Nephron (organoid): Measurements from ENCODE around the gene SLITRK2.

ENCODE experiments used
- H3K27ac Mint-ChIP-seq, 3 experiments: 2 replicates each; pipeline ENCODE4 v1.8.0; 2020; ENCODE audit warnings: mixed read lengths in 3 of 3, mild to moderate bottlenecking in 2 of 3, moderate library complexity in 1 of 3
- H3K27me3 Mint-ChIP-seq: 2 replicates; pipeline ENCODE4 v1.8.0; 2021; ENCODE audit warnings: low read depth, mild to moderate bottlenecking, moderate library complexity, mixed read lengths
- H3K36me3 Mint-ChIP-seq: 2 replicates; pipeline ENCODE4 v1.8.0; 2020; ENCODE audit warnings: low read depth, mixed read lengths
- H3K4me1 Mint-ChIP-seq: 2 replicates; pipeline ENCODE4 v1.8.0; 2020; ENCODE audit warnings: mixed read lengths
- H3K4me3 Mint-ChIP-seq, 3 experiments: 2 replicates each; pipeline ENCODE4 v1.8.0; 2020; ENCODE audit warnings: mild to moderate bottlenecking in 3 of 3, mixed read lengths in 3 of 3, moderate library complexity in 2 of 3
- H3K9me3 Mint-ChIP-seq: 2 replicates; pipeline ENCODE4 v1.8.0; 2020; ENCODE audit warnings: mixed read lengths
- CTCF ChIP-seq, 3 experiments: fragments of 200-600 bp; sonication (generic); IDR thresholded peaks; one replicate each; pipeline ENCODE4 v1.5.0; 2021; ENCODE audit warnings: antibody characterized with exemption in 3 of 3; ENCODE audit not compliant: unreplicated experiment in 3 of 3

SLITRK2 gene

GRCh38 chrX:145844886-145845285, 27.3 kb downstream of the SLITRK2 start:
- Mint-ChIP-seq H3K4me3 (no peak overlapping the region), H3K27ac (no peak overlapping the region), H3K36me3 (no peaks in the 10 kb centered on the region), H3K4me1 (peaks cover 14% of the 10 kb centered on the region), H3K9me3 (peaks cover 15% of the 10 kb centered on the region), H3K27me3 (peaks cover 3% of the 10 kb centered on the region)
- no peak for TF ChIP-seq CTCF (IDR thresholded peaks at IDR 0.05; ENCODE audit: unreplicated experiment in 3 of 3)

GRCh38 chrX:145848448-145848847, 30.8 kb downstream of the SLITRK2 start:
- TF ChIP-seq CTCF (IDR thresholded peaks at IDR 0.05; ENCODE audit: unreplicated experiment in 3 of 3) = no peak
- H3K9me3 Mint-ChIP-seq = peaks cover 13% of the 10 kb centered on the region

DNA sequence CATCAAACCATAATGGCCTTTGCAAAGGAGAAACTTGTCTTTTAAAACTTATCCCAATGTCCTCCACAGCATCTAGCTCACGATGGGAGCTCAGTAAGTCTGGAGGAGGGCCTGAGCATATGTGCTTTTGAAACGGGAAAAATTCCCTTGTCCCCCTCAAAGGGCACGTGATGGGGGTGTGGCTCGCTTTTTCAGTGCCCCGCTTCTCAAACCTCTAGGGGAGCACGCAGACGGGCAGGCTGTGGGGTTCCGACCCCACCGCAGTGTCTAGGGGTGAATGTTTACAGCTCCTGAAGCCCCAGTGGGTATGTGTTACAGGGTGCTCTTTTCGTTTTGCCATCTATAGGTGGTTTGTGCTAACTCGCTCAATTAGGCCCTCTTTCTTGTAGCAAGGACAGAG, 31.2 kb downstream of the SLITRK2 start:
- Mint-ChIP-seq H3K36me3 (no peaks in the 10 kb centered on the region), H3K4me1 (no peaks in the 10 kb centered on the region), H3K9me3 (peaks cover 13% of the 10 kb centered on the region), H3K27ac (peak overlapping the region in 1 of 3 experiments; percentile 77), H3K4me3 (no peak overlapping the region), H3K27me3 (no peaks in the 10 kb centered on the region)
- TF ChIP-seq CTCF (IDR thresholded peaks at IDR 0.05; ENCODE audit: unreplicated experiment in 3 of 3) = no peak

More at GRCh38 chrX:145848448-145848847, 30.8 kb downstream of the SLITRK2 start:
- peaks cover 4% of the 10 kb centered on the region for H3K4me1 Mint-ChIP-seq
- H3K27ac Mint-ChIP-seq = peak overlapping the region in 2 of 3 experiments; percentile 42 to 77
- H3K27me3 Mint-ChIP-seq = peaks cover 3% of the 10 kb centered on the region
- no peak overlapping the region for H3K4me3 Mint-ChIP-seq
- no peaks in the 10 kb centered on the region for H3K36me3 Mint-ChIP-seq

DNA sequence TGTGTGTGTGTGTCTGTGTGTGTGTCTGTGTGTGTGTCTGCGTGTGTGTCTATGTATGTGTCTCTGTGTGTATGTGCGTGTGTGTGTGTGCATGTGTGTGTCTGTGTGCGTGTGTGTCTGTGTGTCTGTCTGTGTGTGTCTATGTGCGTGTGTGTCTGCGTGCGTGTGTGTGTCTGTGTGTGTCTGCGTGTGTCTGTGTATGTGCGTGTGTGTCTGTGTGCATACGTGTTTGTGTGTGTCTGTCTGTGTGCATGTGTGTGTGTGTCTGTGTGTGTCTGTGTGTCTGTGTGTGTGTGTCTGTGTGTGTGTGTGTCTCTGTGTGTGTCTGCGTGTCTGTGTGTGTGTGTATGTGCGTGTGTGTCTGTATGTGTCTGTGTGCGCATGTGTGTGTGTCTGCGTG, 35.6 kb downstream of the SLITRK2 start:
- no peak overlapping the region for H3K27ac Mint-ChIP-seq
- peaks cover 5% of the 10 kb centered on the region for H3K9me3 Mint-ChIP-seq
- no peaks in the 10 kb centered on the region for H3K4me1 Mint-ChIP-seq
- no peaks in the 10 kb centered on the region for H3K36me3 Mint-ChIP-seq
- no peak overlapping the region for H3K4me3 Mint-ChIP-seq
- TF ChIP-seq CTCF (IDR thresholded peaks at IDR 0.05; ENCODE audit: unreplicated experiment in 3 of 3) = no peak
- H3K27me3 Mint-ChIP-seq = no peaks in the 10 kb centered on the region

DNA sequence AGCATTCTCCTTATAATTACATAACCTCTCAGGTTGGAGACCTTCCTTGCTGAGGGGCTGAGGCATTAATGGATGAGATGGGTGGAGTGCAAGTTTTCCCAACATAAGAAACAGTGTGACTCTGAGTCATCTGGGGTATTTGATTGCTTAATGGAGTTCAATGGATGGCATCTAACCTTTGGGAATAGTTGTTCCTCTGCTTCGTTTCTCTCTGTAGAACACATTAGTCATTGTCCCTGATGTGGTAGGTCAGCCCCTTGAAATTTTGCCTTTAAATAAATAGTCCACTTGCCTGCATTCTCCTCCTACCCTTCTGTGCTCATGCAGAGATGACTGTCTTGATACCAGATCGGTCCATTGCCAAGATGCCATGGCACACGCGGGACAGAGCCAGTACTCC, 38.6 kb downstream of the SLITRK2 start:
- Mint-ChIP-seq H3K36me3 (no peaks in the 10 kb centered on the region), H3K4me1 (no peaks in the 10 kb centered on the region), H3K9me3 (peaks cover 2% of the 10 kb centered on the region), H3K27me3 (no peaks in the 10 kb centered on the region), H3K27ac (no peak overlapping the region), H3K4me3 (no peak overlapping the region)
- no peak for TF ChIP-seq CTCF (IDR thresholded peaks at IDR 0.05; ENCODE audit: unreplicated experiment in 3 of 3)

- Mint-ChIP-seq H3K27ac (no peak overlapping the region), H3K9me3 (no peaks in the 10 kb centered on the region), H3K36me3 (no peaks in the 10 kb centered on the region), H3K4me1 (no peaks in the 10 kb centered on the region), H3K4me3 (no peak overlapping the region), H3K27me3 (no peaks in the 10 kb centered on the region)
- no peak for TF ChIP-seq CTCF (IDR thresholded peaks at IDR 0.05; ENCODE audit: unreplicated experiment in 3 of 3)
Observed at GRCh38 chrX:145861818-145862217, 44.2 kb downstream of the SLITRK2 start.
